GM12878 (cell line): ENCODE measurements around the gene ZNF429. TPM values are rescaled to one million over a fixed set of nuclear protein-coding genes. Genes with fewer than 3 reads are reported as not detected.

Experiments used
- ATAC-seq: fragments of 200-7000 bp; cut with Tn5 transposase; 3 replicates; pipeline ENCODE4 v1.9.1; 2020; ENCODE audit warnings: mild to moderate bottlenecking, moderate library complexity
- BruUV-seq: library from RNA; stranded (reverse); fragments of 400-500 nt; replicated peaks from 2 replicates; lab custom pipeline; 2021; lab: Mats Ljungman, UMichigan
- CTCF ChIA-PET: fragments of 300-600 bp; sonication (Branson Sonifier 250); formaldehyde crosslinking; extraction: SDS; loops from one replicate; lab custom pipeline; 2021; ENCODE audit warnings: inconsistent platforms; lab: Yijun Ruan, JAX
- POLR2A ChIA-PET: fragments of 350-600 bp; formaldehyde crosslinking; extraction: SDS; loops from one replicate; lab custom pipeline; 2021; ENCODE audit warnings: inconsistent platforms; lab: Charles Lee
- RAD21 ChIA-PET: fragments of 300-600 bp; sonication (Branson Sonifier 250); formaldehyde crosslinking; loops from one replicate; lab custom pipeline; 2023; ENCODE audit warnings: antibody characterized with exemption; ENCODE audit not compliant: unreplicated experiment; lab: Charles Lee
- SMC1A ChIA-PET: fragments of 300-600 bp; sonication (Branson Sonifier 250); formaldehyde crosslinking; loops from one replicate; lab custom pipeline; 2023; ENCODE audit not compliant: unreplicated experiment, uncharacterized antibody; lab: Charles Lee
- DNase-seq: peaks from one replicate; pipeline ENCODE4 v3.0.0-alpha.2; 2011; ENCODE audit warnings: low read depth, low spot score
- FAIRE-seq: peaks from 3 replicates; lab custom pipeline; 2011; peaks lifted over from hg19 to GRCh38; lab: Jason Lieb, UNC
- H2AFZ ChIP-seq: 2 replicates; pipeline ENCODE4 v1.6.0; 2011; ENCODE audit warnings: low read depth, low read length, control low read depth; ENCODE audit not compliant: control insufficient read depth
- H3K27ac ChIP-seq: 2 replicates; pipeline ENCODE4 v1.5.1; 2011; ENCODE audit warnings: control low read depth; ENCODE audit not compliant: control insufficient read depth, insufficient read depth
- H3K27me3 ChIP-seq, 2 experiments: replicated peaks in 1 of 2; 2 replicates each; pipeline versions ENCODE4 v1.6.0 to v1.6.1; 2011; ENCODE audit warnings: low read length in 1 of 2; ENCODE audit not compliant: control insufficient read depth in 2 of 2, insufficient read depth in 2 of 2
- H3K36me3 ChIP-seq, 2 experiments: 2 replicates each; pipeline ENCODE4 v1.5.1; 2011; ENCODE audit warnings: low read length in 1 of 2; ENCODE audit not compliant: control insufficient read depth in 2 of 2, insufficient read depth in 2 of 2
- H3K4me1 ChIP-seq: 2 replicates; pipeline ENCODE4 v1.6.1; 2011; ENCODE audit warnings: mild to moderate bottlenecking, low read length, moderate library complexity, mixed read lengths; ENCODE audit not compliant: control insufficient read depth, insufficient read depth
- H3K4me2 ChIP-seq: 2 replicates; pipeline ENCODE4 v1.6.0; 2011; ENCODE audit warnings: control low read depth; ENCODE audit not compliant: control insufficient read depth, insufficient read depth
- H3K4me3 ChIP-seq: fragments of 200-600 bp; sonication (generic); 2 replicates; pipeline ENCODE4 v1.5.1; 2016
- H3K79me2 ChIP-seq: 2 replicates; pipeline ENCODE4 v1.6.0; 2011; ENCODE audit warnings: low read length; ENCODE audit not compliant: control insufficient read depth, insufficient read depth
- H3K9ac ChIP-seq: 2 replicates; pipeline ENCODE4 v1.8.0; 2011; ENCODE audit warnings: low read length, control low read depth, mixed read lengths; ENCODE audit not compliant: control insufficient read depth, insufficient read depth
- H3K9me3 ChIP-seq: replicated peaks from 3 replicates; pipeline ENCODE4 v1.5.1; 2011; ENCODE audit warnings: mild to moderate bottlenecking, low read length; ENCODE audit not compliant: control insufficient read depth, insufficient read depth
- H4K20me1 ChIP-seq: 2 replicates; pipeline ENCODE4 v1.6.0; 2011; ENCODE audit not compliant: control insufficient read depth, insufficient read depth
- CHD2 ChIP-seq: IDR thresholded peaks from 2 replicates; pipeline ENCODE4 v1.6.1; 2011; ENCODE audit warnings: low read depth, low read length, improper control_type of control experiment, borderline replicate concordance
- CREM ChIP-seq: IDR thresholded peaks from 2 replicates; pipeline ENCODE4 v1.6.1; 2014; ENCODE audit warnings: antibody characterized with exemption, low read depth
- KAT2A ChIP-seq: conservative IDR thresholded peaks from 2 replicates; pipeline ENCODE4 v1.6.1; 2011; ENCODE audit warnings: low read depth, low read length; ENCODE audit not compliant: control insufficient read depth
- MXI1 ChIP-seq: fragments of 150-350 bp; IDR thresholded peaks from 2 replicates; pipeline ENCODE4 v1.6.1; 2011; ENCODE audit warnings: low read depth, mild to moderate bottlenecking, inconsistent platforms, low read length, improper control_type of control experiment
- NR2C1 ChIP-seq: fragments of 450-650 bp; IDR thresholded peaks from 2 replicates; pipeline ENCODE4 v1.6.1; 2017; ENCODE audit warnings: antibody characterized with exemption, mild to moderate bottlenecking, moderate library complexity
- TARDBP ChIP-seq: IDR thresholded peaks from 2 replicates; pipeline ENCODE4 v1.6.1; 2016; ENCODE audit warnings: borderline replicate concordance
- ZBED1 ChIP-seq: IDR thresholded peaks from 2 replicates; pipeline ENCODE4 v1.6.1; 2016; ENCODE audit warnings: borderline replicate concordance
- ZNF217 ChIP-seq: fragments of 450-650 bp; IDR thresholded peaks from 2 replicates; pipeline ENCODE4 v1.6.1; 2017; ENCODE audit warnings: antibody characterized with exemption, mild to moderate bottlenecking
- WGBS: methylation state at CpG from one replicate; pipeline ENCODE4 v1.1.6; 2016; ENCODE audit warnings: low lambda C conversion rate; ENCODE audit not compliant: insufficient replicate concordance, insufficient coverage; ENCODE audit errors: missing lambda C conversion rate; 5-methylcytosine and 5-hydroxymethylcytosine counted together
- in situ Hi-C: fragments of 300-500 bp; cut with MboI; formaldehyde crosslinking; loops from 9 replicates; pipeline ENCODE4 v1.14.3; 2018; ENCODE audit warnings: mixed read lengths
- intact Hi-C: fragments of 100-400 bp; cut with micrococcal nuclease; formaldehyde crosslinking; loops from one replicate; pipeline ENCODE4 v1.14.2; 2022; ENCODE audit not compliant: unreplicated experiment
- polyA plus RNA-seq, 11 experiments: library from polyadenylated mRNA; depleted of rRNA in 4 of 11; unstranded in 6 of 11; stranded (reverse) in 5 of 11; fragments of >200 nt; fragmentation: Nextera tagmentation in 4 of 11; fragmentation: Illumina TruSeq in 1 of 11; extraction: Ambion mirVana in 4 of 11; extraction: Trizol in 1 of 11; gene quantifications; 1 replicate in 1 of 11; 2 replicates in 10 of 11; pipeline versions ENCODE4 v1.2.1 to v1.2.3, GENCODE V29; 2011 to 2016; ENCODE audit warnings: inconsistent platforms in 2 of 11, missing spikeins in 2 of 11, low read depth in 1 of 11
- total RNA-seq, 4 experiments: library from RNA; depleted of rRNA in 3 of 4; stranded (reverse); fragments of >200 nt in 3 of 4; fragmentation: Illumina TruSeq in 1 of 4; extraction: Trizol in 1 of 4; gene quantifications; 2 replicates each; pipeline versions ENCODE4 v1.2.1 to v1.2.3, GENCODE V29; 2013 to 2021
- TF ChIP-seq, protein P1 (sequence below): fragments of 450-650 bp; IDR thresholded peaks from 2 replicates; pipeline ENCODE4 v1.6.1; 2016; ENCODE audit warnings: mild to moderate bottlenecking
- TF ChIP-seq, protein P2 (sequence below): IDR thresholded peaks from 2 replicates; pipeline ENCODE4 v1.6.1; 2012; ENCODE audit warnings: low read length, inconsistent platforms
- TF ChIP-seq, protein P3 (sequence below): fragments of 450-650 bp; formaldehyde crosslinking; IDR thresholded peaks from 2 replicates; pipeline ENCODE4 v1.4.0; 2020; ENCODE audit warnings: mild to moderate bottlenecking, moderate library complexity

ZNF429 gene
- total and polyA plus RNA-seq, 10 of the 15 experiments (the other 5 are each of a cell fraction or from before 2014, with no cell fraction given) = 1.4 to 4.3 (median 2.8) TPM

DNA sequence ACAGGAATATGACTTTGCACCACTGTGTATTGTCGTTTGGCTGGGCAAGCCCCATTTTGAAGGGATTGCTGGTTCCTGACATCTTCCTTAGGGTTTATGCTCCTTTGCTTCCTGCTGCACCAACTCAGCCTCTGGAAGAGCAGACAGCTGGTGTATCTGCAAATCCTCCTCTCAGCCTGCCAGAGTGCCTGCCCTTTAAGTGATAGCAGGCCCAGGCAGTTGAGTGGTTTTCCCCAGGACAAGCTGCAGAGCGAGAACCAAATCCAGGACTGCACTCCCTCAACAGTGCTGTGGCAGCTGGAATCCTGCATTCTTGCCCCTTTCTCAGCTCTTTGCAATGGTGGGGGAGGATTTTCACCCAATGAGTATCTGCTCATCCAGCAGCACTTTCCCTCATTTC, 85.5 kb downstream of the ZNF429 start:
- no peak overlapping the region for H3K27ac ChIP-seq
- SMC1A ChIA-PET = no interaction called here
- CTCF ChIA-PET = no interaction called here
- H3K4me2 ChIP-seq = no peak overlapping the region
- RAD21 ChIA-PET = no interaction called here
- intact Hi-C loops = no loop called here
- POLR2A ChIA-PET = no interaction called here
- H3K4me1 ChIP-seq = no peaks in the 10 kb centered on the region
- H2AFZ ChIP-seq = no peak overlapping the region
- DNase-seq (no peak), ATAC-seq (no peak), FAIRE-seq (no peak)
- WGBS = 11% methylated on average over 2 of the region's 2 CpGs
- no peak overlapping the region for H3K9ac ChIP-seq
- TF ChIP-seq TARDBP (no peak), ZNF217 (no peak), MXI1 (no peak), ZBED1 (no peak), NR2C1 (no peak), CREM (no peak), CHD2 (no peak), KAT2A (no peak)
- TF ChIP-seq, protein P1, sequence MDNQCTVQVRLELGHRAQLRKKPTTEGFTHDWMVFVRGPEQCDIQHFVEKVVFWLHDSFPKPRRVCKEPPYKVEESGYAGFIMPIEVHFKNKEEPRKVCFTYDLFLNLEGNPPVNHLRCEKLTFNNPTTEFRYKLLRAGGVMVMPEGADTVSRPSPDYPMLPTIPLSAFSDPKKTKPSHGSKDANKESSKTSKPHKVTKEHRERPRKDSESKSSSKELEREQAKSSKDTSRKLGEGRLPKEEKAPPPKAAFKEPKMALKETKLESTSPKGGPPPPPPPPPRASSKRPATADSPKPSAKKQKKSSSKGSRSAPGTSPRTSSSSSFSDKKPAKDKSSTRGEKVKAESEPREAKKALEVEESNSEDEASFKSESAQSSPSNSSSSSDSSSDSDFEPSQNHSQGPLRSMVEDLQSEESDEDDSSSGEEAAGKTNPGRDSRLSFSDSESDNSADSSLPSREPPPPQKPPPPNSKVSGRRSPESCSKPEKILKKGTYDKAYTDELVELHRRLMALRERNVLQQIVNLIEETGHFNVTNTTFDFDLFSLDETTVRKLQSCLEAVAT = no peak
- TF ChIP-seq, protein P2, sequence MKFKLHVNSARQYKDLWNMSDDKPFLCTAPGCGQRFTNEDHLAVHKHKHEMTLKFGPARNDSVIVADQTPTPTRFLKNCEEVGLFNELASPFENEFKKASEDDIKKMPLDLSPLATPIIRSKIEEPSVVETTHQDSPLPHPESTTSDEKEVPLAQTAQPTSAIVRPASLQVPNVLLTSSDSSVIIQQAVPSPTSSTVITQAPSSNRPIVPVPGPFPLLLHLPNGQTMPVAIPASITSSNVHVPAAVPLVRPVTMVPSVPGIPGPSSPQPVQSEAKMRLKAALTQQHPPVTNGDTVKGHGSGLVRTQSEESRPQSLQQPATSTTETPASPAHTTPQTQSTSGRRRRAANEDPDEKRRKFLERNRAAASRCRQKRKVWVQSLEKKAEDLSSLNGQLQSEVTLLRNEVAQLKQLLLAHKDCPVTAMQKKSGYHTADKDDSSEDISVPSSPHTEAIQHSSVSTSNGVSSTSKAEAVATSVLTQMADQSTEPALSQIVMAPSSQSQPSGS = no peak
- TF ChIP-seq, protein P3, sequence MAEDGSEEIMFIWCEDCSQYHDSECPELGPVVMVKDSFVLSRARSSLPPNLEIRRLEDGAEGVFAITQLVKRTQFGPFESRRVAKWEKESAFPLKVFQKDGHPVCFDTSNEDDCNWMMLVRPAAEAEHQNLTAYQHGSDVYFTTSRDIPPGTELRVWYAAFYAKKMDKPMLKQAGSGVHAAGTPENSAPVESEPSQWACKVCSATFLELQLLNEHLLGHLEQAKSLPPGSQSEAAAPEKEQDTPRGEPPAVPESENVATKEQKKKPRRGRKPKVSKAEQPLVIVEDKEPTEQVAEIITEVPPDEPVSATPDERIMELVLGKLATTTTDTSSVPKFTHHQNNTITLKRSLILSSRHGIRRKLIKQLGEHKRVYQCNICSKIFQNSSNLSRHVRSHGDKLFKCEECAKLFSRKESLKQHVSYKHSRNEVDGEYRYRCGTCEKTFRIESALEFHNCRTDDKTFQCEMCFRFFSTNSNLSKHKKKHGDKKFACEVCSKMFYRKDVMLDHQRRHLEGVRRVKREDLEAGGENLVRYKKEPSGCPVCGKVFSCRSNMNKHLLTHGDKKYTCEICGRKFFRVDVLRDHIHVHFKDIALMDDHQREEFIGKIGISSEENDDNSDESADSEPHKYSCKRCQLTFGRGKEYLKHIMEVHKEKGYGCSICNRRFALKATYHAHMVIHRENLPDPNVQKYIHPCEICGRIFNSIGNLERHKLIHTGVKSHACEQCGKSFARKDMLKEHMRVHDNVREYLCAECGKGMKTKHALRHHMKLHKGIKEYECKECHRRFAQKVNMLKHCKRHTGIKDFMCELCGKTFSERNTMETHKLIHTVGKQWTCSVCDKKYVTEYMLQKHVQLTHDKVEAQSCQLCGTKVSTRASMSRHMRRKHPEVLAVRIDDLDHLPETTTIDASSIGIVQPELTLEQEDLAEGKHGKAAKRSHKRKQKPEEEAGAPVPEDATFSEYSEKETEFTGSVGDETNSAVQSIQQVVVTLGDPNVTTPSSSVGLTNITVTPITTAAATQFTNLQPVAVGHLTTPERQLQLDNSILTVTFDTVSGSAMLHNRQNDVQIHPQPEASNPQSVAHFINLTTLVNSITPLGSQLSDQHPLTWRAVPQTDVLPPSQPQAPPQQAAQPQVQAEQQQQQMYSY (CRISPR knock-in tag) = no peak
- no peaks in the 10 kb centered on the region for H3K36me3 ChIP-seq
- no peaks in the 10 kb centered on the region for H4K20me1 ChIP-seq
- no peak overlapping the region for H3K4me3 ChIP-seq
- no peaks in the 10 kb centered on the region; the same call in 2 of the 3 replicates for H3K9me3 ChIP-seq
- no peaks in the 10 kb centered on the region for H3K27me3 ChIP-seq
- no TSS peak for BruUV-seq
- H3K79me2 ChIP-seq = no peaks in the 10 kb centered on the region
- in situ Hi-C loops = no loop called here
